CD1c-positive myeloid dendritic cell (primary cell): ENCODE results near the gene SNCA.

Experiments
- DNase-seq: peaks from one replicate; pipeline ENCODE4 v3.0.0-alpha.2; 2016; ENCODE audit errors: extremely low spot score

SNCA gene

DNA sequence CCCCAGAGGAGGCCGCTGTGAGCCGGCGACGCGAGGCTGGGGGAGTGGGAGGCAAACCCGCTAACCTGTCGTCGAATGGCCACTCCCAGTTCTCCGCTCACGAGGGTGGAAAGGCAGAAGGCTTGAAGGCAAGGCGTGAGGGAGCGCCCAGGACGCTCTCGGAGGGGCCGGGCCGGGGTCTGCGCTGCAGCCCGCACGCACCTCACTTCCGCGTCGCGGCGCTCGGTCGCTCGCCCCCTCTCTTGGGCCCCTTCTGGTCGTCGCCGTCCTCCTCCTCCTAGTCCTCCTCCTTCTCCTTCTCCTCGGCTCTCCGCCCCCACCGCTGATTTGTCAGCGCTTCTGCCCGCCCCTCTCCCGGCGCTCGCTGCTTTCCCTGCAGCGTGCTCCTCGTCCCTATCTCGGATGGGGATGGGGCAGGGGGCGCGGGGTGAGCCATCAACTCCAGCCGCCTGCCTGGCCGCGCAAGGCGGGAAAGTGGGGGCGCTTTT lies at the start of gene SNCA:
Gene SNCA (minus strand): TSS at position 265 of the 488 bp plus-strand sequence. CDS start 1,494 bp downstream, outside the sequence.
- peak; percentile 59 for DNase-seq

DNA sequence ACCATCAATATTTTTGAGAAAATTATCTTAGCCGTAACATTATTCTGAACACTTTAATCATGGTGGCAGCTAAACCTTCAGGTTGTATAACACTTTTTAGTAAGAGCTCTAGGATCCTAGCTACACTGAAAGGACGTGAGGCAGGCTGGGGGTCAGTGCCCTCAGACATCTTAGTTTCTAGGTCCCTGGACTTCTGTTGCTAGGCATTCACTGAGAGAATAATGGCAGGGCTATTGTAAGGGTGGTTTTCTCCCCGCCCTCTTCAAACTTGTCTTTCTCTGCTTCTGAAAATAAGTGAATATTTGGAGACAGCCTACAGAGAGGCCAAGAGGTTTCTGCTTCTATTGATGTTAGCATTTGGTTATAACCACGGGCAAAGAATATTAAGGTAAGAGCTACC lies 42.3 kb upstream of the SNCA start:
- no peak for DNase-seq

DNA sequence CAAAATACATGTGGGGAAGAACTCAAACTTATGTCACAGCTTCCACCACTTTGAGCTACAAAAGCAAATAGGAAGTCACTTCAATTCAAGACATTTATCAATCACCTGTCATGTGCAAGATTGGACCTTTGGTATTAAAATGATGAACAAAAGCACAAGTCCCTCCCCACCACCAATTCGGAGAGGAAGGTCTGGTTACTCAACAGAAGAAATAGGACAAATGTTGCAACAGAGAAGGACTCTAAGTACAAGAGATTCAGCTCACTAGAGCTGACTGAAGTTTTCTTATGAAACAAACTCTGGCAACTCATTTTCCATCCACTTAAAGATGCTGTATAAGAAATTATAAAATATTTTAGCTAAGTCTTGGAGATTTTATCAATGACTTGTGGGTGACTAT lies 41.6 kb upstream of the SNCA start:
- DNase-seq, result no peak

DNA sequence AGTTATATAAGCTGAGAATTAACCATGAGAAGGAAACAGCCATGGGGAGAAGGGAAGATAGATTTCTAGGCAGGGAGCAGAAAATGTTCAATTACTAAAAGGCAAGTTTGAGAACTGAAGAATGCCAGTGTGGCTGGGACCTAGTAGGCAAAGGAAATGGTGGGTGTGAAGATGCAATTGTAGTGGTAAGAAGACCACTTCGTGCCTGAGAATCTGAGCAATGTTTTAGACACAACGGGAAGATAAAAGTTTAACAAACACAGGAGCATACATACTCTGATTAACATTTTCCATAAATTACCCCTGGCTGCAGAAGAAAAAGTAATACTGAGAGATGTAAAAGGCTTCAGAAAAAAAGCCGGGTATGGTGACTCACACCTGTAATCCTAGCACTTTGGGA lies 39.6 kb upstream of the SNCA start:
- no peak for DNase-seq

DNA sequence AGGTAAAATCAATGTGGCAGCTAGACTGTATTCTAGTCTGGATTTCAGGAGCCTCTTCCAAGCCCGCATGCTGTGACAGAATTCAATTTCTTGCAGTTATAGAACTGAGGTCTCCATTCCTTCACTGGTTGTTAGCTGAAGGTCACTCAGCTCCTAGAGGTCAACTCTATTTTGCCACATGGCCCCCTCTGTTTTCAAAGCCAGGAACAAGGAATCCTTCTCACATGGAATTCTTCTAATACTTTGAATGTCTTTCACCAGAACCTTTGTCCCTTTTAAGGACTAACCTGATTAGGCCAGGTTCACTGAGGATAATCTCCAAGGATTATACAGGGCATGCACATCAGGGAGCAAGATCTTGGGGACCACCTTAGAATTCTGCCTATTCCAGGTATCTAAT lies 34.2 kb upstream of the SNCA start:
- no peak for DNase-seq

DNA sequence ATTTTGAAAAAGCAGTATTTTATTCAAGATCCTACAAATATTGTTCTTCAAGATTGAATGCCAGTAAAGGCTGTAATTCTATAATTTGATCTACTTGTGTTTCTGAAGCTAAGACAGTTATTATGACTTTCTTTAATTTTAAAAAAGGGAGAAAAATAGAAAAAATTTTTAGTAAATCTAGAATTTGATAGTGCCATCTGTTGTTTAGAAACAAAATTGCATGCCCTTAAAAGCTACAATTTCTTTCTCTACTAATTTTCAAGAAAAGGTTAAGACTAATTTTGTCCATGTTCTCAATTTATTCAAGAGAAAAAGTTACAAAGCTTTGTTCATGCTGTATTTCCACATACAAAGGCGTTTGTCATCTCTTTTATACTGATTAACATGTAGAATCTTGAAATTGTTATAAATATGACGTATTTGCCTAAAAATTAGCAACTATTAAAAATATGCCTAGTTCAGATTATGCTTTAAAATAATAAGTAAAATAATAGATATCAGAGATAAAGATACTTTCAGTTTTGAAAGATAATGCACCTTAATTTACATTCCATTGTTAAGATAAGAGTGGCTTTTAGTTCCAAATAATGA lies 32.1 kb upstream of the SNCA start:
- peak; percentile 3 for DNase-seq

DNA sequence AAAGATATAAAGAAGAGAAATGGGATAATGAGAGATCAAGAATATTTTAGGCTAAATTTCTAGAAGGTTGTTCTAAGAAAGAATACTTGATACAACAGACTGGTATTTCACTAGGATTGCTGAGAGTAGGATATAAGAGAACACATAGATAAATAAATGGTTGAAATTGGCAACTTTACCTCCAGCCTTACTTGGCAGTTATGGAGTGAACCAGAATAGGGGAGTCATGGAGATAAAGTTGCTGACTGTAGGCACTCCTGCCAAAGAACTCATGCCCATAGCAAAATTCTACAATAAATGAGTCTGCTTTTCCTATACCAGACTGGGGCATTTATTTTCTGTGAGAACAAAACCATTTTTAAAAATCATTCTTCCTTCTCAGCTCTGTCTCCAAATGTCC lies 31.3 kb upstream of the SNCA start:
- DNase-seq, result no peak

DNA sequence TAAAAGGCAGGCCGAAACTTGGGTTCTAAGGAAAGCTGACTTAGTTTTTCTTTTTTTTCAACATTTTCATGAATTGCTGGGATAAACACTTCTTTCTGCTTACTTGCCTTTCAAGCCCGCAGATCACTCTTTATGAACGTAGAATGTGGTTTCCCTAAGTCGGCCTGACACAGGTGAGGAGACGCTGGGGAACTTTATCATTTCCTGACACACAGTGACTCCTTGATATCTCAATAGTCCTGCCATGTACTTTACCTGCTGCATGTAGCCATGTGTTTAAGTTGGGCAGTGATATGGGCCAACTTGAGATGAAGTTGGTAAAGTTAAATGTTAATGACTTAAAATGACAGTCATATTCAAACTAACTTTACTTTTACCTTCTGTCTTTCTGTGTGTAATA lies 26.6 kb upstream of the SNCA start:
- DNase-seq, result no peak

DNA sequence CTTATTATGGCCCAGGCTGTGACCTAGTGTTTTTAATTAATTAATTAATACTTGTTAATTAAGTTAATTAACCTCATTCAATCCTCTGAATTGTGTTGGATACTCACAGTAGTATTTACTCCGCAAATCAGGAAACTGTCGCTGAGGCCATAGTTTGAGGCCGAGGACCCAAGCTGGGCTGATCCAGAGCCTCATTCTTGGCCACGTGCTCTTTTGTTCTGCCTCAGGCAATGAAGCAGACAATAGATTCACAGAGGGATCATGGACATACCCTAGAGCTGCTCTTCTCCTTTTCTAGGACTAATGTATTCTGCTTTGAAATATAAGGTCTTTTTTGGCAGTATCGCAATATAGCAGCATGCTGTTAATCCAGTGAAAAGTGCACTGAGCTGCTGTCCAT lies 24.0 kb upstream of the SNCA start:
- no peak for DNase-seq

DNA sequence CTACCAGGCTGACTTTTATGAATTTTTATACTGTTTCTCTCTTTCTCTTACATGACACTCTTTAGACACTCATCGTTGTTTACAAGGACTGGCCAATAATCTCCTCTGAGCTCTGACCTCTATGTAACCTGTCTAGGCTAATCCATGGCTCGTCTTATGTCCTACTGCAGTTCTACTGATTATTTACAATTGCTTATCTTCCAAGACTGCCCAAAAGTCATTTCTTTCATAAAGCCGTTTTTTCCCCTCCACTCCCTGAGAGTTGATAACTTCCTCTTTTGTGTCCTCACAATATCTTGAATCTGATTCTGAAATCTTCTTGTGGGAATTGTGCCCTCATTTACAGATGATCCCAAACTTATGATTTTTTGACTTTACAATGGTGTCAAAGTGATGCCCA lies 18.3 kb upstream of the SNCA start:
- DNase-seq, result no peak

DNA sequence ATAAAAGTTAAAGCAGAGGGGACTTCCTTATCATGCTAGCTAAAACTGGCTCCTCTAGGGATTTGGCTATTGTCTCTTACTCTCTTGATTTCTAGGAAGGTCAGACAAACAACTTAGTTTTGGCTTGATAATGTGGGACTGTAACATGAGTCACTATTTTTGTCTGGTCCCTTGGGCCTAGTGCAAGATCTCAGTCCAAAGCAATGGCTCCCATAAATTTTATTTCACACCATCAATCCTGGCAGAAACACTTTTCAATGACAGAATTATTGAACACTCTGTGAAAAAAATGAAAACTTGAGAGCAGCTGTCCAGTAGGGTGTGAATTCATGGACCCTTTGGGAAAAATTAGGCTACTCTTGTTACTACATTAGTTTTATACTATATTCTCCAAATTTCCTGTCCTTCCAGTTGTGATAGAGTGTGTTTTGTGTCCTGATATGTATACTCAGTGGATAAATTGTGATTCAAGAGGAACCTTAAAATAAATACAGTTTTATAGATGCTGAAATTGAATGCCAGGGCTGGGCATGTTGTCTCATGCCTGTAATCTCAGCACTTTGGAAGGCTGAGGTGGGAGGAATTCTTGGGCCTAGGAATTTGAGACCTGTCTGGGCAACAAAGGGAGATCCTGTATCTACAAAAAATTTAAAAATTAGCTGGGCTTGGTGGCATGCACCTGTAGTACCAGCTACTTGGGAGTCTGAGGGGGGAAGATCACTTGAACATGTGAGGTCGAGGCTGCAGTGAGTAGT lies 10.8 kb upstream of the SNCA start:
- DNase-seq, result no peak

DNA sequence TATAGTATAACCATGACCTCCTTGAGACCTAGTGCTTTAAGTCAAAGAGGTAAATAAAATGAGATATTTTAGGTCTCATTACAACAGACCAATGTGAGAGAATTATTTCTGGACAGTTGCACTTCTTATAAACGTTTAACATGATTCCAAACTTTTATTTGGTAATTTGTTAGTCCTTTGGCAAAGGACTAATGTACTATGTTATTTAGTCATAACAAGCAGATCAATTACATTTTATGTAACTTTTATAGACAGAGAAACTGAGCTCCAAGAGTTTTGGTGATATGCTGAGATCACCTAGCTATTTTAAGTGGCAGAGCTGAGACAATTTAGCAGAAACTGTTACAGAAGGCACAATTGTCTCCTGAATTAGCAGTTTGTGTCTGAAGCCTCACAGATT lies 2.6 kb upstream of the SNCA start:
- no peak for DNase-seq

DNA sequence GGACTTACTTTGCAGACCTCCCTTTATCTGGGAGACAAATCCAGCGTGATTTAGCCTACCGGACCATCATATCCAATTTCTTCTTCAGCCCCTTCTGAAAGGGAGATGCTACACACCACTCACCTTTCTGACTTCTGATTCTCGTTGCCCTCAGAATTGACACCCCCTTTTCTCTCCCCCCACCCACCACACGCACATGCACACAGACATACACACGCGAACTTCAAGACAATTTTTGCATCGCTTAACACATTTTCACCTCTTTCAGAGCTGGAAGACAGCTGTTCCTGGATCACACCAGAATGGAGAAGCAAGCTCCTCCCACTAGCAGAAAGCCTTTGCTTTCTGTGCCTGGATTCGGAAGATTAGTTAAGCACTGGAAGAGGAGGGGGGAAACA lies 1.0 kb upstream of the SNCA start:
- DNase-seq, result peak; percentile 33

DNA sequence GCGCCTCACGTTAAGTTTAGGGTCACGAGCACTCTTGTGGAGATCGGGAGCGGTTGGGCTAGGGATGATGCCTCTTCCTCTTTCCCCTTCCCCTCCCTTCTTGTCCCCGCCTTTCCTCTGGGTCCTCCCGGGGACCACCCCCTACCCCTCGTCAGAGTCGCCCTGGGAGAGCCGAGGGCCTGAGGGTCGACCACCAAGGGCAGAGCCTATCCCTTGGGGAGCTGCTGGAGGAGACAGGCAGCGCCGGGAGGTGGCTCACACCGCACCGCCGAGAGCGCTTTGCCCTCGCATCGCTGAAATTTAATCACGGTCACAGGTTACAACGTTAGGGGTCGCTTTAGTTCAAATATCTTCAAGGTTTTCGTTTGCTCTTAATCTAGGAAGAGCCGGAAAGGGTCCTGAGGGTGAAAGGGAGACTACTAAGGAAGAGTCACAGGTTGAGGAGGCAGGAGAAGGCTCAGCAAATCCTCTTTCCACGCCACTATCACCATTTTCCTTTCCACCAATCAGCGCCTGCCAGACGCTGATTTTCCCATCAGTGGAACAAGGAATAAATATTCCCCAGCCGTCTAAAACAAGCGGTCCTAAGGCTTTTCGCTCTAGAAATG lies 528 bp upstream of the SNCA start:
- DNase-seq, result peak; percentile 16

DNA sequence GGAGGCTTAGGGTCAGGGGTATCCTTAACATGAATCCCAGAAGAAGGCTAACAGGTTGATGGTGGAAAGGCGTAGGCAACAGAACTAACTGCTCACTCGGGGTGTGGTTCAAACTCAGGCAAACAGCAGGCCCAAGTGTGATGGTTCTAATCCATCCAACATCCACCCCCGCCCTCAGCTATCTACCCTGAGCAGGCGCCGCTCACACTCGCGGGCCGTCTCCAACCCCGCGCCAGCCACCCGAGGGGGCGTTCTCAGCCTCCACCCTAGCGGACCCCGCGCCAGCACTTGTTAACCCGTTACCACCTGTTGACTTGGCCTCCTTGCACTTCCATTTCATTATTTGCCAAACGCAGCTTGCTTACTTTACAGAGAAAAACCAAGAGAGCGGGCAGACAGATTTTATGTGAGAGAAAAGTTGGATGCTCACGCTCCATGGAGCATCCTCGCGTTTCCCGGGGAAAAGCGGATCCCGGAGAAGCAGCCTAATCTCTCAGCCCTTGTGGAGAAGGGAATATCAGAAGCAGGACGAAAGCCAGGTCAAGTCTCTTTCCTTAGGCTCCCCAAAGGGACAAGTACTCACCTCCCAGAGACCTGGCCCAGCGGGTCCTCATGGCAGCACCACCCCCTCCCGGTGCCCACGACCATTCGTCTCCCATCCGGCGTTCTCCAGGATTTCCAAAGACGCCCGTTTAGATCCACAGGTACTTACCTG lies 773 bp downstream of the SNCA start:
- DNase-seq, result no peak

DNA sequence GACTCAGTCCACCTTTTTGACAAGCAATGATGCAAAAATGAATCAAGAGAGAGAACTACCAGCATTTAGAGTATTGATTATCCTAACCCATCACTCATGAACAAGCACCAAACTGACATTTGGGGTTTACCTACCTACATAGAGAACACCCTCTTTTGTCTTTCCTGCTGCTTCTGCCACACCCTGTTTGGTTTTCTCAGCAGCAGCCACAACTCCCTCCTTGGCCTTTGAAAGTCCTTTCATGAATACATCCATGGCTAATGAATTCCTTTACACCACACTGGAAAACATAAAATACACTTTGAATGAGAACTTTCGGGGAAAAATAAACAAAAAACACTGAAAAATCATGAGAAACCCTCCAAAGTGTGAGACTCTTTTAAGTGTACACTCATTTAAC lies 1.5 kb downstream of the SNCA start:
- no peak for DNase-seq

DNA sequence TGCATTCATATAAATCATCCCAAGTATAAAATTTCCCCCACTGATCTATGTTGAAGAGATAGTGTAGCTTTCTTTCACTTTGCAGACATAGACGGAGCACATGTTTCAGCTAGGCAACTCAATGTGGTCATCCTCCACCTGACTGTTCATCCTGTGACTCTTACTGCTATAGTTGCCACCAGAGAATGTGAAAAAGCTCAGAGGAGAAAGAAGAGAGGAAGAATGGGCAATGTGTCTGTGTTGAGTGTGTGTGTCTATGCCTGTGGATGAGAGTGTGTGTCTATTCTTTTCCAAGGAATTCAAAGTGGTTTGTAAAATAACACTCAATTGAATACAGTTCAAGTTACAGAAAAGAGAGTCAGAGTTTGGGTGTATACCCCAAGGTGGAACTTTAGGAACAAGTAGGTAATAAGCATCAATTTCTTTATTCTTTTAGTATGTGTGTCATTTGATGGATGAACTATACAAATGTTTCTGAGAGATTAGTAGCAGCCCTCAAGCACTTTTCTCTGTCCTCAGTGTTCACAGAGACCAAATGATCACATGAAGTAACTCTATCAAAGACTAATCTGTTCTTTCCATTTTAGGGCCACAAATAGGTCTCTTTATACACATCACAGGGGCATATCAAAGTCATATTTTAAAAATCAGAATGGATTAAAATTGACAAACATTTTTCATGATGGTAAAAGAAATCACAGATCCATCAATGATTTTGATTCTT lies 2.3 kb downstream of the SNCA start:
- no peak for DNase-seq

DNA sequence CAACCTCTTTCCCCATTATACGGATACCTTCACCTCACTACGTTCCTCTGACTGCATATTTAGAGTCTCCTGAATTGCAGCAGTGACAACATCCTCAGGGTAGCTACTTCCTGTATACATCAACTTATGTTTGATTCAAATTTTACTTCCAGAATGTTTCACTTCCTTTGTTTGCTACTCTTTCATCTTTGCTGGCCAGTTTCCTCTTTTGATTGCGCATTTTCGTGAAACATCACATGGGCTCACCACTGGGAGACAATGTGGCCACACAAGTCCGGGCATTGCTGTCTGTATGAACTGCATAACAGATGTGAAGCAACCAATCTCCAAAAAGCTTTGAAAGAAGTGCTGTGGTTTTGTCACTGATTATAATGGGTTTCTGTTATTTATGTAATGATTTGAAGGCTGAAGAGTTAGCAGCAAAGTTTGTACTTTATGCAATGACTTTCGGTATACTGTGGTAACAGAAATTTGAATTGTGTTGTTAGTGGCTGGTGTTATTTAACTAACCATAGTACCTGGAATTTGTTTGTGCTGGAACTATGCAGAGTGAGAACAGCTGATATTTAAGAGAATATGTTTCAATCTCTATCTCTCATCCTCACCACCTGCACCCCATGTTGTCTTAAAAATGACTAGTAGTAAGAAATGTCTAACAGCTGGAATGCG lies 7.4 kb downstream of the SNCA start:
- peak; percentile 89 for DNase-seq

DNA sequence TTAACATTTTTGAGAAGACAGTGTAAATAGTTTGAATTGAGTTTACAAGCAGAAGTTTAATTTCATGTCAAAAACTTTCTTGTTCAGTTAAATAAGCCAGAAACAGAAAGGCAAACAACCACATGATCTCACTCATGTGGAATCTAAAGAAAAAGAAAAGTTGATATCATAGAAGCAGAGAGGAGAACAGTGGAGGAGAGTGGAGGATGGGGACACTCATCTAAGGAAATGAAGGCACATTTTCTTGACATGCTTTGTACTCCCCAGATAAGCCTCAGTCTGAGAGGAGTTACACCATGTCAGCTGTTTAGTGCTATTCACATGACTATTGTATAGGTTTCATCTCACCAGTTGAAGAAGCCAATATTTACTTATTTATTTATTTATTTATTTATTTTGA lies 13.5 kb downstream of the SNCA start:
- no peak for DNase-seq

DNA sequence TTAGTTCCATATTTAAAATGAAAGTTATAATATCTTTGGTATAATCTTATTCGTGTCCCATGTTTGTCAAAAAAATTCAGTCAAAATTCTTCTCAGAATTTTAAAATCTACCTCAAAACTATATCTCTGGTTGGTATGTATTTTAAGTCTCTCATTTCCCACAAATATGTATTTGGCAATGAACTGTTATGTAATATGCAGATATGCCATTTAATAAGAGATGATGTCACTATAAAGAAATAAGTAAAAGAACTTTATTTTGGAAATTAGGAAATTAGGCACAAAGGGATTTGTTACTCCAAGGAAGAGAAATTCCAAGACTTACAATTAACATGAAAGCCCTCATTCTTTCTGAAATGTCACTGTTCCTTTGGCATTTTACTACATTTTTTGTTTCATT lies 15.3 kb downstream of the SNCA start:
- DNase-seq, result no peak

DNA sequence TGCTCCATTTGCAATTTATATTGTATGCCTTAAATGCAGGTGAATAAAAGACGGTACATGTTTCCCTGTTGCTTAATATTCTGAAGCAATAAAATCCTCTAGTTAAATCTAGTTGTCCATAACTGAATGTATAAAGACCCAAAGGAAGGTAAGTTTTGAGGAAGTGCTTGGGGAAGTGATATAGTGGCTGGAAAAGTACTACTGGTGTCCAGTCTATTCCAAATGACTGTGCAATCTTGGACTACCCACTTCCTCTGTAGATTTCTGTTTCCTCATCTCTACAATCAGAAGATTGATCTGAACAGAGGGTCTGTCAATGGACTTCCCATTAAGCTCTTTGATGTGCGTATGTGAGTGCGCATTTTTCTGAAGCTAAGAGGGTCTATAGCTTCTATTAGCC lies 17.0 kb downstream of the SNCA start:
- peak; percentile 63 for DNase-seq
